GM21825 (cell line): ENCODE data around the gene STH.

ENCODE experiments used
- ATAC-seq: cut with Tn5 transposase; IDR thresholded peaks from one replicate; pipeline ENCODE4 v1.9.1; 2021; ENCODE audit warnings: mild to moderate bottlenecking, moderate library complexity; ENCODE audit not compliant: unreplicated experiment

The STH gene

GRCh38 chr17:46025060-46025459 lies 26.0 kb downstream of the STH start:
- ATAC-seq = no peak

- ATAC-seq = no peak
Observed at GRCh38 chr17:46025510-46026165, 26.6 kb downstream of the STH start.

GRCh38 chr17:46026166-46027047 lies 27.4 kb downstream of the STH start:
- ATAC-seq = no peak

- no peak for ATAC-seq
Observed at GRCh38 chr17:46027048-46027975, 28.3 kb downstream of the STH start.

GRCh38 chr17:46027976-46028325 lies 28.9 kb downstream of the STH start:
- no peak for ATAC-seq

GRCh38 chr17:46028374-46028773 lies 29.3 kb downstream of the STH start:
- no peak for ATAC-seq

GRCh38 chr17:46028981-46029565 lies 30.0 kb downstream of the STH start:
- no peak for ATAC-seq

GRCh38 chr17:46029627-46030026 lies 30.6 kb downstream of the STH start:
- no peak for ATAC-seq

- ATAC-seq = no peak
Observed at GRCh38 chr17:46030752-46031151, 31.7 kb downstream of the STH start.

- no peak for ATAC-seq
Observed at GRCh38 chr17:46031440-46031839, 32.4 kb downstream of the STH start.

GRCh38 chr17:46031920-46032319 lies 32.9 kb downstream of the STH start:
- no peak for ATAC-seq

GRCh38 chr17:46032909-46033308 lies 33.9 kb downstream of the STH start:
- no peak for ATAC-seq

GRCh38 chr17:46033392-46033791 lies 34.3 kb downstream of the STH start:
- no peak for ATAC-seq

- no peak for ATAC-seq
Observed at GRCh38 chr17:46035112-46035818, 36.2 kb downstream of the STH start.

- no peak for ATAC-seq
Observed at GRCh38 chr17:46036491-46036890, 37.4 kb downstream of the STH start.

- no peak for ATAC-seq
Observed at GRCh38 chr17:46037722-46038255, 38.7 kb downstream of the STH start.

- no peak for ATAC-seq
Observed at GRCh38 chr17:46038414-46038813, 39.4 kb downstream of the STH start.

- ATAC-seq = no peak
Observed at GRCh38 chr17:46038937-46039336, 39.9 kb downstream of the STH start.

GRCh38 chr17:46039592-46040186 lies 40.6 kb downstream of the STH start:
- ATAC-seq = no peak

- no peak for ATAC-seq
Observed at GRCh38 chr17:46042246-46042645, 43.2 kb downstream of the STH start.
